Body of pancreas (tissue), 4 donors: ENCODE measurements around the gene ITPK1.

Experiments
- POLR2A ChIP-seq, 3 donors: fragments of 450-650 bp; IDR thresholded peaks; one replicate each; pipeline ENCODE4 v1.6.1; 2016; ENCODE audit warnings: antibody characterized with exemption in 3 of 3, mild to moderate bottlenecking in 2 of 3
- TF ChIP-seq, protein P1 (sequence below), 7 experiments: fragments of 450-650 bp in 4 of 7; fragments of 200-600 bp in 3 of 7; sonication (generic) in 3 of 7; IDR thresholded peaks; one replicate each; pipeline ENCODE4 v1.5.1; 2016 to 2019; ENCODE audit warnings: antibody characterized with exemption in 7 of 7

DNA sequence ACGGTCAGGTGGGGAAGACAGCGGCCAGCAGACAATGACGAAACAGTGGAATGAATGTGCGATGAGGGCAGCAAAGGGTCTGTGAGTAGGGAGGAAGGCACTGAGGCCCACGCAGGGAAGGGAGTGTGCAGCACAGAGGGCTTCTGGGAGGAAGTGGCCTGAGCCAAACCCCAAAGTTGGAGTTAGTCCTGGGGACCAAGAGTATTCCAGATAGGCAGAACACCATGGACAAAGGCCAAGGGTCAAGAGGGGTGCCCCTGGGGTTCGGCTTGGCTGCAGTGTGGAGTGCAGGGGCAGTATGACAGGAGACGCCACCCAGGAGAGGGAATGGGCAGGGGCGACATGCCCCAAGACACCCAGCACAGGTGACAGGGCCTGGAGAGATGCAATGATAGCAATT lies 134.0 kb downstream of the ITPK1 start:
- TF ChIP-seq, protein P1, sequence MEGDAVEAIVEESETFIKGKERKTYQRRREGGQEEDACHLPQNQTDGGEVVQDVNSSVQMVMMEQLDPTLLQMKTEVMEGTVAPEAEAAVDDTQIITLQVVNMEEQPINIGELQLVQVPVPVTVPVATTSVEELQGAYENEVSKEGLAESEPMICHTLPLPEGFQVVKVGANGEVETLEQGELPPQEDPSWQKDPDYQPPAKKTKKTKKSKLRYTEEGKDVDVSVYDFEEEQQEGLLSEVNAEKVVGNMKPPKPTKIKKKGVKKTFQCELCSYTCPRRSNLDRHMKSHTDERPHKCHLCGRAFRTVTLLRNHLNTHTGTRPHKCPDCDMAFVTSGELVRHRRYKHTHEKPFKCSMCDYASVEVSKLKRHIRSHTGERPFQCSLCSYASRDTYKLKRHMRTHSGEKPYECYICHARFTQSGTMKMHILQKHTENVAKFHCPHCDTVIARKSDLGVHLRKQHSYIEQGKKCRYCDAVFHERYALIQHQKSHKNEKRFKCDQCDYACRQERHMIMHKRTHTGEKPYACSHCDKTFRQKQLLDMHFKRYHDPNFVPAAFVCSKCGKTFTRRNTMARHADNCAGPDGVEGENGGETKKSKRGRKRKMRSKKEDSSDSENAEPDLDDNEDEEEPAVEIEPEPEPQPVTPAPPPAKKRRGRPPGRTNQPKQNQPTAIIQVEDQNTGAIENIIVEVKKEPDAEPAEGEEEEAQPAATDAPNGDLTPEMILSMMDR (IDR thresholded peaks at IDR 0.05), result no peak
- no peak for TF ChIP-seq POLR2A (IDR thresholded peaks at IDR 0.05)
